ENCODE data around the gene PTGIS. TPM values are rescaled to one million over a fixed set of nuclear protein-coding genes. Genes with fewer than 3 reads are reported as not detected.

Gene PTGIS
- total RNA-seq, 2 donors from 2014 or later, result 14.1 to 20.9 TPM

GRCh38 chr20:49602345-49603208 is 34.6 kb upstream of the PTGIS start:
- Histone ChIP-seq H3K36me3 (ENCODE audit: control insufficient read depth, insufficient read depth, low read length) (no peaks in the 10 kb centered on the region), H3K9me3 (ENCODE audit: control insufficient read depth, low read length) (no peaks in the 10 kb centered on the region), H3K4me3 (ENCODE audit: low read length) (no peak overlapping the region), H3K27me3 (ENCODE audit: control insufficient read depth, insufficient read depth, low read length, poor library complexity, severe bottlenecking) (peaks cover 3% of the 10 kb centered on the region), H3K4me1 (ENCODE audit: control insufficient read depth, insufficient read depth, low read length) (no peaks in the 10 kb centered on the region), H3K27ac (ENCODE audit: low read depth, low read length) (no peak overlapping the region), H3K9ac (ENCODE audit: extremely low read depth, low read length, poor library complexity, severe bottlenecking) (no peak overlapping the region)
- H3K9me3 Mint-ChIP-seq, result no peaks in the 10 kb centered on the region
- 85 to 90% methylated on average over 4 to 9 of the region's 9 CpGs for whole genome bisulfite sequencing, 2 experiments (ENCODE audit: insufficient coverage in 1 of 2, insufficient read length in 1 of 2)
- no peak for TF ChIP-seq CTCF (conservative IDR thresholded peaks at IDR 0.05)
- DNase-seq, result no peak
- H3K27ac Mint-ChIP-seq, result no peak overlapping the region
- H3K36me3 Mint-ChIP-seq (ENCODE audit: low read depth), result no peaks in the 10 kb centered on the region
- H3K4me3 Mint-ChIP-seq, result no peak overlapping the region
- no peaks in the 10 kb centered on the region for H3K27me3 Mint-ChIP-seq (ENCODE audit: insufficient read depth)
- H3K4me1 Mint-ChIP-seq, result no peaks in the 10 kb centered on the region

- Histone ChIP-seq H3K9ac (ENCODE audit: extremely low read depth, low read length, poor library complexity, severe bottlenecking) (no peak overlapping the region), H3K4me3 (ENCODE audit: low read length) (no peak overlapping the region), H3K36me3 (ENCODE audit: control insufficient read depth, insufficient read depth, low read length) (no peaks in the 10 kb centered on the region), H3K4me1 (ENCODE audit: control insufficient read depth, insufficient read depth, low read length) (no peaks in the 10 kb centered on the region), H3K27me3 (ENCODE audit: control insufficient read depth, insufficient read depth, low read length, poor library complexity, severe bottlenecking) (no peaks in the 10 kb centered on the region), H3K27ac (ENCODE audit: low read depth, low read length) (no peak overlapping the region), H3K9me3 (ENCODE audit: control insufficient read depth, low read length) (no peaks in the 10 kb centered on the region)
- H3K4me1 Mint-ChIP-seq, result no peaks in the 10 kb centered on the region
- 89 to 95% methylated on average over 5 of the region's 5 CpGs for WGBS, 2 experiments (ENCODE audit: insufficient coverage in 1 of 2, insufficient read length in 1 of 2)
- H3K4me3 Mint-ChIP-seq, result no peak overlapping the region
- TF ChIP-seq CTCF (conservative IDR thresholded peaks at IDR 0.05), result no peak
- no peak for DNase-seq
- H3K27ac Mint-ChIP-seq, result no peak overlapping the region
- H3K9me3 Mint-ChIP-seq, result no peaks in the 10 kb centered on the region
- no peaks in the 10 kb centered on the region for H3K36me3 Mint-ChIP-seq (ENCODE audit: low read depth)
- H3K27me3 Mint-ChIP-seq (ENCODE audit: insufficient read depth), result no peaks in the 10 kb centered on the region
Measured at GRCh38 chr20:49601153-49601924, 33.4 kb upstream of the PTGIS start.

GRCh38 chr20:49599746-49600113 is 31.8 kb upstream of the PTGIS start:
- 80 to 92% methylated on average over 1 to 4 of the region's 4 CpGs for WGBS, 2 experiments (ENCODE audit: insufficient coverage in 1 of 2, insufficient read length in 1 of 2)
- Histone ChIP-seq H3K9ac (ENCODE audit: extremely low read depth, low read length, poor library complexity, severe bottlenecking) (no peak overlapping the region), H3K4me3 (ENCODE audit: low read length) (no peak overlapping the region), H3K27ac (ENCODE audit: low read depth, low read length) (no peak overlapping the region), H3K9me3 (ENCODE audit: control insufficient read depth, low read length) (no peaks in the 10 kb centered on the region), H3K4me1 (ENCODE audit: control insufficient read depth, insufficient read depth, low read length) (no peaks in the 10 kb centered on the region), H3K27me3 (ENCODE audit: control insufficient read depth, insufficient read depth, low read length, poor library complexity, severe bottlenecking) (no peaks in the 10 kb centered on the region), H3K36me3 (ENCODE audit: control insufficient read depth, insufficient read depth, low read length) (no peaks in the 10 kb centered on the region)
- Mint-ChIP-seq H3K4me3 (no peak overlapping the region), H3K27ac (no peak overlapping the region), H3K27me3 (ENCODE audit: insufficient read depth) (peaks cover 3% of the 10 kb centered on the region), H3K36me3 (ENCODE audit: low read depth) (no peaks in the 10 kb centered on the region), H3K4me1 (no peaks in the 10 kb centered on the region), H3K9me3 (no peaks in the 10 kb centered on the region)
- no peak for DNase-seq
- TF ChIP-seq CTCF (conservative IDR thresholded peaks at IDR 0.05), result no peak

Measured in endodermal cell (in vitro differentiated cells).